WTC11 (cell line): Measurements from ENCODE around the gene MAP3K7.

Source experiments
- AFF4 ChIP-seq: sonication (generic); formaldehyde crosslinking; IDR thresholded peaks from 2 replicates; pipeline ENCODE4 v1.8.1; 2023; ENCODE audit warnings: mild to moderate bottlenecking, missing genetic modification reagents, borderline replicate concordance
- CREM ChIP-seq: sonication (generic); formaldehyde crosslinking; IDR thresholded peaks from 2 replicates; pipeline ENCODE4 v1.8.1; 2022; ENCODE audit warnings: mild to moderate bottlenecking, missing genetic modification reagents, moderate library complexity
- CTCF ChIP-seq: fragments of 200-600 bp; IDR thresholded peaks from 2 replicates; pipeline ENCODE4 v1.8.0; 2022; ENCODE audit warnings: antibody characterized with exemption
- E2F1 ChIP-seq: sonication (generic); formaldehyde crosslinking; IDR thresholded peaks from 2 replicates; pipeline ENCODE4 v1.8.0; 2022; ENCODE audit warnings: mild to moderate bottlenecking, missing genetic modification reagents
- IRF2 ChIP-seq: sonication (generic); formaldehyde crosslinking; IDR thresholded peaks from 2 replicates; pipeline ENCODE4 v1.8.0; 2022; ENCODE audit warnings: low read depth, missing genetic modification reagents, borderline replicate concordance
- NFE2L1 ChIP-seq: sonication (generic); formaldehyde crosslinking; IDR thresholded peaks from 2 replicates; pipeline ENCODE4 v1.8.1; 2023; ENCODE audit warnings: missing genetic modification reagents

- no peak for TF ChIP-seq AFF4
- TF ChIP-seq CTCF, result no peak
- TF ChIP-seq NFE2L1 (CRISPR knock-in tag), result no peak
- TF ChIP-seq CREM (CRISPR knock-in tag), result no peak
- TF ChIP-seq E2F1, result no peak
- TF ChIP-seq IRF2 (CRISPR knock-in tag), result no peak
Measured at GRCh38 chr6:90521955-90522354, 64.9 kb downstream of the MAP3K7 start.
